ENCODE measurements around the gene ABI3BP.

GRCh38 chr3:100769693-100770092, 223.5 kb downstream of the ABI3BP start:
- TF ChIP-seq CTCF (IDR thresholded peaks at IDR 0.05): no peak
- TF ChIP-seq, protein P1, sequence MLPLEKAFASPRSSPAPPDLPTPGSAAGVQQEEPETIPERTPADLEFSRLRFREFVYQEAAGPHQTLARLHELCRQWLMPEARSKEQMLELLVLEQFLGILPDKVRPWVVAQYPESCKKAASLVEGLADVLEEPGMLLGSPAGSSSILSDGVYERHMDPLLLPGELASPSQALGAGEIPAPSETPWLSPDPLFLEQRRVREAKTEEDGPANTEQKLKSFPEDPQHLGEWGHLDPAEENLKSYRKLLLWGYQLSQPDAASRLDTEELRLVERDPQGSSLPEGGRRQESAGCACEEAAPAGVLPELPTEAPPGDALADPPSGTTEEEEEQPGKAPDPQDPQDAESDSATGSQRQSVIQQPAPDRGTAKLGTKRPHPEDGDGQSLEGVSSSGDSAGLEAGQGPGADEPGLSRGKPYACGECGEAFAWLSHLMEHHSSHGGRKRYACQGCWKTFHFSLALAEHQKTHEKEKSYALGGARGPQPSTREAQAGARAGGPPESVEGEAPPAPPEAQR (CRISPR knock-in tag; IDR thresholded peaks at IDR 0.05): no peak
- TF ChIP-seq HMGA2 (CRISPR knock-in tag; IDR thresholded peaks at IDR 0.05): no peak
- no peak for TF ChIP-seq KAT7 (CRISPR knock-in tag; IDR thresholded peaks at IDR 0.05; ENCODE audit: borderline replicate concordance)
- TF ChIP-seq JUN (CRISPR knock-in tag; IDR thresholded peaks at IDR 0.05): no peak
- TF ChIP-seq SP1 (CRISPR knock-in tag; conservative IDR thresholded peaks at IDR 0.05): no peak
- no peak for TF ChIP-seq TEAD4 (CRISPR knock-in tag; IDR thresholded peaks at IDR 0.05)
- TF ChIP-seq CDX4 (CRISPR knock-in tag; IDR thresholded peaks at IDR 0.05; ENCODE audit: borderline replicate concordance): no peak
